Liver (tissue), 9 donors: Measurements from ENCODE around the gene CPLX1. TPM values are rescaled to one million over a fixed set of nuclear protein-coding genes. Genes with fewer than 3 reads are reported as not detected.

Source experiments
- DNase-seq: peaks from one replicate; pipeline ENCODE4 v3.0.0-alpha.2; 2017; ENCODE audit warnings: low spot score
- H3K27ac ChIP-seq, 2 donors: one replicate each; pipeline ENCODE4 v1.7.0; 2013; ENCODE audit warnings: inconsistent platforms in 2 of 2, low read length in 2 of 2, control low read depth in 1 of 2, low read depth in 1 of 2, mild to moderate bottlenecking in 1 of 2
- H3K27me3 ChIP-seq, 4 donors: one replicate each; pipeline versions ENCODE4 v1.6.1 to v1.7.0; 2013; ENCODE audit warnings: low read length in 3 of 4, inconsistent platforms in 1 of 4, mild to moderate bottlenecking in 1 of 4, moderate library complexity in 1 of 4; ENCODE audit not compliant: control insufficient read depth in 4 of 4, insufficient read depth in 4 of 4
- H3K36me3 ChIP-seq, 4 donors: one replicate each; pipeline versions ENCODE4 v1.6.1 to v1.7.0; 2013; ENCODE audit warnings: low read length in 3 of 4, mild to moderate bottlenecking in 3 of 4, low read depth in 1 of 4, moderate library complexity in 1 of 4; ENCODE audit not compliant: control insufficient read depth in 4 of 4, insufficient read depth in 3 of 4
- H3K4me1 ChIP-seq, 4 donors: one replicate each; pipeline versions ENCODE4 v1.6.1 to v1.7.0; 2013; ENCODE audit warnings: low read length in 3 of 4, mild to moderate bottlenecking in 3 of 4, moderate library complexity in 1 of 4; ENCODE audit not compliant: control insufficient read depth in 4 of 4, insufficient read depth in 4 of 4
- H3K4me3 ChIP-seq, 3 donors: one replicate each; pipeline versions ENCODE4 v1.6.1 to v1.7.0; 2013; ENCODE audit warnings: low read length in 3 of 3, control low read depth in 1 of 3, low read depth in 1 of 3, mild to moderate bottlenecking in 1 of 3
- H3K9ac ChIP-seq, 2 donors: one replicate each; pipeline ENCODE4 v1.7.0; 2013; ENCODE audit warnings: low read length in 2 of 2, mild to moderate bottlenecking in 2 of 2, moderate library complexity in 2 of 2, control low read depth in 1 of 2, low read depth in 1 of 2
- H3K9me3 ChIP-seq, 4 donors: one replicate each; pipeline versions ENCODE4 v1.6.1 to v1.7.0; 2013; ENCODE audit warnings: low read length in 3 of 4; ENCODE audit not compliant: control insufficient read depth in 4 of 4
- EGR1 ChIP-seq, 2 donors: IDR thresholded peaks; 2 replicates each; pipeline ENCODE4 v1.6.1; 2016 to 2018; ENCODE audit warnings: antibody characterized with exemption in 2 of 2, low read depth in 2 of 2
- FOXA1 ChIP-seq: IDR thresholded peaks from 2 replicates; pipeline ENCODE4 v1.6.1; 2016; ENCODE audit warnings: antibody characterized with exemption
- FOXA2 ChIP-seq: IDR thresholded peaks from 2 replicates; pipeline ENCODE4 v1.6.1; 2016; ENCODE audit warnings: antibody characterized with exemption
- GABPA ChIP-seq, 2 donors: IDR thresholded peaks in 1 of 2; conservative IDR thresholded peaks in 1 of 2; 2 replicates each; pipeline ENCODE4 v1.6.1; 2016; ENCODE audit warnings: antibody characterized with exemption in 2 of 2, mild to moderate bottlenecking in 1 of 2, moderate library complexity in 1 of 2
- HNF4A ChIP-seq, 2 donors: conservative IDR thresholded peaks; 2 replicates each; pipeline ENCODE4 v1.6.1; 2016; ENCODE audit warnings: antibody characterized with exemption in 2 of 2, mild to moderate bottlenecking in 2 of 2
- HNF4G ChIP-seq: IDR thresholded peaks from 2 replicates; pipeline ENCODE4 v1.6.1; 2016; ENCODE audit warnings: antibody characterized with exemption
- JUND ChIP-seq, 2 donors: IDR thresholded peaks; 2 replicates each; pipeline ENCODE4 v1.6.1; 2016; ENCODE audit warnings: antibody characterized with exemption in 2 of 2
- NR2F2 ChIP-seq: IDR thresholded peaks from 2 replicates; pipeline ENCODE4 v1.6.1; 2016; ENCODE audit warnings: antibody characterized with exemption
- RAD21 ChIP-seq, 2 donors: IDR thresholded peaks; 2 replicates each; pipeline ENCODE4 v1.6.1; 2016; ENCODE audit warnings: antibody characterized with exemption in 2 of 2, mild to moderate bottlenecking in 2 of 2
- RXRA ChIP-seq, 2 donors: IDR thresholded peaks; 2 replicates each; pipeline ENCODE4 v1.6.1; 2017 to 2018; ENCODE audit warnings: antibody characterized with exemption in 2 of 2, mild to moderate bottlenecking in 1 of 2
- SP1 ChIP-seq: IDR thresholded peaks from 2 replicates; pipeline ENCODE4 v1.6.1; 2018; ENCODE audit warnings: antibody characterized with exemption, mild to moderate bottlenecking
- TAF1 ChIP-seq: conservative IDR thresholded peaks from 2 replicates; pipeline ENCODE4 v1.6.1; 2016; ENCODE audit warnings: antibody characterized with exemption, mild to moderate bottlenecking
- YY1 ChIP-seq: IDR thresholded peaks from 2 replicates; pipeline ENCODE4 v1.6.1; 2016; ENCODE audit warnings: antibody characterized with exemption, mild to moderate bottlenecking
- WGBS: extraction: QIAGEN DNeasy Blood & Tissue Kit; methylation state at CpG from one replicate; pipeline ENCODE4 v1.1.7; 2013; 5-methylcytosine and 5-hydroxymethylcytosine counted together
- polyA plus RNA-seq, 2 donors: library from polyadenylated mRNA; stranded (reverse) in 1 of 2; unstranded in 1 of 2; fragments of 200-250 nt in 1 of 2; fragments of >200 nt in 1 of 2; fragmentation: Nextera tagmentation in 1 of 2; extraction: Ambion mirVana in 1 of 2; gene quantifications; one replicate each; pipeline versions ENCODE4 v1.2.1 to v1.2.3, GENCODE V29; 2013 to 2015
- total RNA-seq, 2 donors: library from RNA; depleted of rRNA; stranded (reverse); fragments of >200 nt; gene quantifications; one replicate each; pipeline ENCODE4 v1.2.3, GENCODE V29; 2014
- TF ChIP-seq, protein P1 (sequence below): IDR thresholded peaks from 2 replicates; pipeline ENCODE4 v1.6.1; 2016; ENCODE audit warnings: antibody characterized with exemption
- TF ChIP-seq, protein P2 (sequence below): IDR thresholded peaks from 2 replicates; pipeline ENCODE4 v1.6.1; 2016; ENCODE audit warnings: antibody characterized with exemption
- TF ChIP-seq, protein P3 (sequence below): IDR thresholded peaks from 2 replicates; pipeline ENCODE4 v1.6.1; 2016; ENCODE audit warnings: antibody characterized with exemption
- TF ChIP-seq, protein P4 (sequence below): IDR thresholded peaks from 2 replicates; pipeline ENCODE4 v1.6.1; 2016; ENCODE audit warnings: antibody characterized with exemption, mild to moderate bottlenecking
- TF ChIP-seq, protein P5 (sequence below): fragments of 150-350 bp; IDR thresholded peaks from 2 replicates; pipeline ENCODE4 v1.5.1; 2017; ENCODE audit warnings: improper control_type of control experiment, low read depth, low read length; ENCODE audit not compliant: missing input control
- donor health status: healthy.
- donor health status: healthy.
- donor health status: healthy.
- donor health status: healthy.
- donor health status: healthy.

Gene CPLX1
- total and polyA plus RNA-seq, 4 donors: 0.14 to 2.8 (median 0.80) TPM

DNA sequence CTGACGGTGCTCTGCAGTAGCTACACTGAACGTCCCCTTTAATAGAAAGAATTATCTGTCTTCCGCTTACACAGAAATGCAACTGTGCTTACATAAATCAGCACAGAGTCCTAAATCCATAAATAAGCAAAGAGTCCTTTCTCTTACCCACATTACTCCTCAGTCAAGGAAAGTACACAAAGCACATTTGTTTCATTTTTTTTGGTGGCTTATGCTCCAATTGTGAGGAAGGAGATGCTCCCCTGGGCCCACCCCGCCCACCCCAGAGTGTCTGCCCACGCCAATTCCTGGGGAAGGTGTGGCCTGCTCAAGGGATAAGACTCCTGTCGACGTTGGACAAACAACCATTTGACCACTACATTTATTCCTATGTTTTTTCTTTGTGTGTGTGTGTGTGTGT lies 53.8 kb downstream of the CPLX1 start (continued):
- TF ChIP-seq HNF4A (conservative IDR thresholded peaks at IDR 0.05) (no peak), RXRA (IDR thresholded peaks at IDR 0.05) (no peak), GABPA (IDR thresholded peaks at IDR 0.05 in 1 of 2, conservative IDR thresholded peaks at IDR 0.05 in 1 of 2) (no peak), RAD21 (IDR thresholded peaks at IDR 0.05) (no peak)
- TF ChIP-seq, protein P1, sequence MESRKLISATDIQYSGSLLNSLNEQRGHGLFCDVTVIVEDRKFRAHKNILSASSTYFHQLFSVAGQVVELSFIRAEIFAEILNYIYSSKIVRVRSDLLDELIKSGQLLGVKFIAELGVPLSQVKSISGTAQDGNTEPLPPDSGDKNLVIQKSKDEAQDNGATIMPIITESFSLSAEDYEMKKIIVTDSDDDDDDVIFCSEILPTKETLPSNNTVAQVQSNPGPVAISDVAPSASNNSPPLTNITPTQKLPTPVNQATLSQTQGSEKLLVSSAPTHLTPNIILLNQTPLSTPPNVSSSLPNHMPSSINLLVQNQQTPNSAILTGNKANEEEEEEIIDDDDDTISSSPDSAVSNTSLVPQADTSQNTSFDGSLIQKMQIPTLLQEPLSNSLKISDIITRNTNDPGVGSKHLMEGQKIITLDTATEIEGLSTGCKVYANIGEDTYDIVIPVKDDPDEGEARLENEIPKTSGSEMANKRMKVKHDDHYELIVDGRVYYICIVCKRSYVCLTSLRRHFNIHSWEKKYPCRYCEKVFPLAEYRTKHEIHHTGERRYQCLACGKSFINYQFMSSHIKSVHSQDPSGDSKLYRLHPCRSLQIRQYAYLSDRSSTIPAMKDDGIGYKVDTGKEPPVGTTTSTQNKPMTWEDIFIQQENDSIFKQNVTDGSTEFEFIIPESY: no peak
- TF ChIP-seq, protein P2, sequence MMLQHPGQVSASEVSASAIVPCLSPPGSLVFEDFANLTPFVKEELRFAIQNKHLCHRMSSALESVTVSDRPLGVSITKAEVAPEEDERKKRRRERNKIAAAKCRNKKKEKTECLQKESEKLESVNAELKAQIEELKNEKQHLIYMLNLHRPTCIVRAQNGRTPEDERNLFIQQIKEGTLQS: no peak

DNA sequence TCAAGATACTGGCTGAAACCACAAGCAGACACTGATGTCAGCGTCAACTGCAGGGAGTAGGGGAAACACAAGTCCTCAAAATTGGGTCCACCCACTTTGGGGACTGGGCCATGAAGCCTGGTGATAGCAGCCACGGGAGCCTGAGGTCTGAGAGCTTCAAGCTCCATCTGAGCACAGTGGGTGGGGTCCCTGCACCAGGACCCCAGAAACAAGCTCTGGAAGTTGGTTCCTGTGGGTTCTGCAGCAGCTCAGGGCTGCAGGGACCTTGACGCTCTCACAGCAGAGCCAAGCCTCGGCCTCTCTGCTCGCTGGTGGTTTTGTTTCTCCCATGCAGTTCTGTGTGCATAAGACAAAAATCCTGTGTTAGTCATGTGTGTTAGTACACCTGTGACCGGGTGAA lies 54.5 kb downstream of the CPLX1 start:
- no peak overlapping the region for H3K4me3 ChIP-seq
- TF ChIP-seq, protein P3, sequence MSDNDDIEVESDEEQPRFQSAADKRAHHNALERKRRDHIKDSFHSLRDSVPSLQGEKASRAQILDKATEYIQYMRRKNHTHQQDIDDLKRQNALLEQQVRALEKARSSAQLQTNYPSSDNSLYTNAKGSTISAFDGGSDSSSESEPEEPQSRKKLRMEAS: no peak
- TF ChIP-seq YY1 (no peak), NR2F2 (no peak), GABPA (IDR thresholded peaks at IDR 0.05 in 1 of 2, conservative IDR thresholded peaks at IDR 0.05 in 1 of 2) (no peak), TAF1 (no peak), JUND (IDR thresholded peaks at IDR 0.05) (no peak), RXRA (IDR thresholded peaks at IDR 0.05) (no peak), EGR1 (IDR thresholded peaks at IDR 0.05; ENCODE audit: low read depth in 2 of 2) (no peak), SP1 (no peak), FOXA2 (no peak), HNF4G (no peak), FOXA1 (no peak), RAD21 (IDR thresholded peaks at IDR 0.05) (no peak), HNF4A (conservative IDR thresholded peaks at IDR 0.05) (no peak)
- TF ChIP-seq, protein P4, sequence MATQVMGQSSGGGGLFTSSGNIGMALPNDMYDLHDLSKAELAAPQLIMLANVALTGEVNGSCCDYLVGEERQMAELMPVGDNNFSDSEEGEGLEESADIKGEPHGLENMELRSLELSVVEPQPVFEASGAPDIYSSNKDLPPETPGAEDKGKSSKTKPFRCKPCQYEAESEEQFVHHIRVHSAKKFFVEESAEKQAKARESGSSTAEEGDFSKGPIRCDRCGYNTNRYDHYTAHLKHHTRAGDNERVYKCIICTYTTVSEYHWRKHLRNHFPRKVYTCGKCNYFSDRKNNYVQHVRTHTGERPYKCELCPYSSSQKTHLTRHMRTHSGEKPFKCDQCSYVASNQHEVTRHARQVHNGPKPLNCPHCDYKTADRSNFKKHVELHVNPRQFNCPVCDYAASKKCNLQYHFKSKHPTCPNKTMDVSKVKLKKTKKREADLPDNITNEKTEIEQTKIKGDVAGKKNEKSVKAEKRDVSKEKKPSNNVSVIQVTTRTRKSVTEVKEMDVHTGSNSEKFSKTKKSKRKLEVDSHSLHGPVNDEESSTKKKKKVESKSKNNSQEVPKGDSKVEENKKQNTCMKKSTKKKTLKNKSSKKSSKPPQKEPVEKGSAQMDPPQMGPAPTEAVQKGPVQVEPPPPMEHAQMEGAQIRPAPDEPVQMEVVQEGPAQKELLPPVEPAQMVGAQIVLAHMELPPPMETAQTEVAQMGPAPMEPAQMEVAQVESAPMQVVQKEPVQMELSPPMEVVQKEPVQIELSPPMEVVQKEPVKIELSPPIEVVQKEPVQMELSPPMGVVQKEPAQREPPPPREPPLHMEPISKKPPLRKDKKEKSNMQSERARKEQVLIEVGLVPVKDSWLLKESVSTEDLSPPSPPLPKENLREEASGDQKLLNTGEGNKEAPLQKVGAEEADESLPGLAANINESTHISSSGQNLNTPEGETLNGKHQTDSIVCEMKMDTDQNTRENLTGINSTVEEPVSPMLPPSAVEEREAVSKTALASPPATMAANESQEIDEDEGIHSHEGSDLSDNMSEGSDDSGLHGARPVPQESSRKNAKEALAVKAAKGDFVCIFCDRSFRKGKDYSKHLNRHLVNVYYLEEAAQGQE: no peak
- TF ChIP-seq, protein P5, sequence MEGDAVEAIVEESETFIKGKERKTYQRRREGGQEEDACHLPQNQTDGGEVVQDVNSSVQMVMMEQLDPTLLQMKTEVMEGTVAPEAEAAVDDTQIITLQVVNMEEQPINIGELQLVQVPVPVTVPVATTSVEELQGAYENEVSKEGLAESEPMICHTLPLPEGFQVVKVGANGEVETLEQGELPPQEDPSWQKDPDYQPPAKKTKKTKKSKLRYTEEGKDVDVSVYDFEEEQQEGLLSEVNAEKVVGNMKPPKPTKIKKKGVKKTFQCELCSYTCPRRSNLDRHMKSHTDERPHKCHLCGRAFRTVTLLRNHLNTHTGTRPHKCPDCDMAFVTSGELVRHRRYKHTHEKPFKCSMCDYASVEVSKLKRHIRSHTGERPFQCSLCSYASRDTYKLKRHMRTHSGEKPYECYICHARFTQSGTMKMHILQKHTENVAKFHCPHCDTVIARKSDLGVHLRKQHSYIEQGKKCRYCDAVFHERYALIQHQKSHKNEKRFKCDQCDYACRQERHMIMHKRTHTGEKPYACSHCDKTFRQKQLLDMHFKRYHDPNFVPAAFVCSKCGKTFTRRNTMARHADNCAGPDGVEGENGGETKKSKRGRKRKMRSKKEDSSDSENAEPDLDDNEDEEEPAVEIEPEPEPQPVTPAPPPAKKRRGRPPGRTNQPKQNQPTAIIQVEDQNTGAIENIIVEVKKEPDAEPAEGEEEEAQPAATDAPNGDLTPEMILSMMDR: no peak
- TF ChIP-seq, protein P2: no peak
- TF ChIP-seq, protein P1: no peak
- DNase-seq: no peak
- no peak overlapping the region for H3K9ac ChIP-seq
- 83% methylated on average over 6 of the region's 6 CpGs for WGBS
- H3K9me3 ChIP-seq: no peaks in the 10 kb centered on the region
- no peaks in the 10 kb centered on the region for H3K27me3 ChIP-seq
- H3K36me3 ChIP-seq: peaks cover 12 to 40% (median 21%) of the 10 kb centered on the region in 4 donors
- H3K4me1 ChIP-seq: peaks cover 3 to 20% (median 7%) of the 10 kb centered on the region in 4 donors
- H3K27ac ChIP-seq: no peak overlapping the region
